IPS-NIHi11 (cell line): ENCODE measurements around the gene PRAMEF17.
"Not testable (repeated sequence)": the region's sequence is repeated elsewhere in the genome, so short reads cannot be mapped to it uniquely, and the experiment has no call there.

Experiments
- DNase-seq: peaks from one replicate; pipeline ENCODE4 v3.0.0; 2012; ENCODE audit warnings: mixed read lengths, low spot score

PRAMEF17 gene, protein sequence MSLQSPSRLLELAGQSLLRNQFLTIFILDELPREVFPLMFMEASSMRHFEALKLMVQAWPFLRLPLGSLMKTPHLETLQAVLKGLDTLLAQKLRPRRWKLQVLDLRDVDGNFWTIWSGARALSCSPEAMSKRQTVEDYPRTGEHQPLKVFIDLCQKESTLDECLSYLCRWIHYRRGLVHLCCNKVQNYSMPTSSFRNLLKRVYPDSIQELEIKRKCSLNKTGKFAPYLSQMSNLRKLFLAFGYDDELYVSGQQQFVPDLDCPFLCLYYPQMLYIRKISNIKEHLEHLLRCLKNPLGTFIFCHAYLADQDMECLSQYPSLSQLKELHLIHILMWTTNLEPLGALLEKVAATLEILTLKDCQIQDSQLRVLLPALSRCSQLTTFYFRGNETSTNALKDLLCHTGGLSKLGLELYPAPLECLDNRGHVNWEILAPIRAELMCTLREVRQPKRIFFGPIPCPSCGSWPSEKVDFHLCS

GRCh38 chr1:13389332-13389731 lies at the start of gene PRAMEF17:
PRAMEF17 (plus strand) TSS chr1:13389632; CDS start chr1:13389658, 26 bp downstream.
- not testable (repeated sequence) for DNase-seq

GRCh38 chr1:13342496-13342895 lies 46.9 kb upstream of the PRAMEF17 start:
- not testable (repeated sequence) for DNase-seq

DNA sequence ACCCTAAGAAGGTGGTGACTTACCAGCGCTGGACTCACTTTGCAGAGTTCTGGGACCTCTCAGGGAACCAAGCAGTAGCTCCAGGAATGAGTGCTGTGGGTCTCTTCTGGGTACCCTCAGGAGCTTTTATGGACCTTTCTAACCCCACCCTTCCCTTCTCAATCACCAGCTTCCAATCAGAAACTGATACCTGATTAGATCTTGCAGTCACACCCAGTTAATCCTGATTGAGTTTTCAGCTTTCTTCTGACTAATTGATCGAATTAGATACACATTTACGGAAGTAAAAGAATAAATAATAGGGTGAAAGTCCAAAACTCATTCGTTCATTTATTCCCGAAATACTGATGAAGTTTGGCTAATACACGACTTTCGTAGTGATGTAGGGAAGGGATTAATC lies 42.4 kb upstream of the PRAMEF17 start, which contains the start of gene PRAMEF14:
PRAMEF14 (minus strand) TSS at position 101 of the 400 bp plus-strand sequence. CDS start 1,820 bp downstream, outside the sequence.
- not testable (repeated sequence) for DNase-seq

DNA sequence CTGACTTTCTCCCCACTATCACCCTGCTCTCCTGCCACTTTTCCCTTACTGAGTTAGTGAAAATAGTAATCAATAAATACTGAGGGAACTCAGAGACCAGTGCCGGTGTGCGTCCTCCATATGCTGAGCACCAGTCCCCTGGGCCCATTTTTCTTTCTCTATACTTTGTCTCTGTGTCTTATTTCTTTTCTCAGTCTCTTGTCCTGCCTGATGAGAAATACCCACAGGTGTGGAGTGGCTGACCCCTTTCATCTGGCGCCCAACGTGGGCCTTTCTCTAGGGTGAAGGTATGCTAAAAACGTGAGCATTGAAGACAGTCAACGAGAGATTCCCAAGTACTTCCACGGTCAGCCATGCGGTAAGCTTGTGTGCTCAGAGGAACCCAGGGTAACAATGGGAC lies 36.0 kb upstream of the PRAMEF17 start:
- not testable (repeated sequence) for DNase-seq

- DNase-seq = not testable (repeated sequence)
These were observed 35.0 kb upstream of the PRAMEF17 start for GRCh38 chr1:13354475-13354874.

DNA sequence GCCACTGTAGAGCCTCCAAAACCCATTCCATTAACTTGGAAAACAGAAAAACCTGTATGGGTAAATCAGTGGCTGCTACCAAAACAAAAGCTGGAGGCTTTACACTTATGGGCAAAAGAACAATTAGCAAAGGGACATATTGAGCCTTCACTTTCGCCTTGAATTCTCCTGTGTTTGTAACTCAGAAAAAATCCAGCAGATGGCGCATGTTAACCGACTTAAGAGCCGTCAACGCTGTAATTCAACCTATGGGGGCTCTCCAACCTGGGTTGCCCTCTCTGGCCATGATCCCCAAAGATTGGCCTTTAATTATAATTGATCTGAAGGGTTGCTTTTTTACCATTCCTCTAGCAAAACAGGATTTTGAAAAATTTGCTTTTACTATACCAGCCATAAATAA lies 32.7 kb upstream of the PRAMEF17 start:
- DNase-seq = peak; percentile 26

- not testable (repeated sequence) for DNase-seq
These were observed 27.1 kb upstream of the PRAMEF17 start for GRCh38 chr1:13362364-13362763.

DNA sequence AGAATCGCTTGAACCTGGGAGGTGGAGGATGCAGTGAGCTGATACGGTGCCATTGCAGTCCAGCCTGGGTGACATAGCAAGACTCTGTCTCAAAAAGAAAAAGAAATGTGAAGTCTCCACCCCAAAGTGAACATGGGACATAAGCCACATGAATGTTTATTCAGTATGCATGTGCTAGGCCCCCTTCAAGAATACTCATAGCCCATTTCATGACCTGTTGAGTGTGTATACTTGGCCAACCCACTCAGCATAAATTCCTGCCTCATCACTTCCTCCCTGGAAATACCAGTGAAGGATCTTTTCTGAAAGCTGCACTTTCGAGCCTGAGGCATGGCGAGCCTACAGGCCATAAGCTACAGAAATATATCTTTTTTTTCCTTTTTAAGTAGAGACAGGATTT lies 24.5 kb upstream of the PRAMEF17 start:
- not testable (repeated sequence) for DNase-seq

DNA sequence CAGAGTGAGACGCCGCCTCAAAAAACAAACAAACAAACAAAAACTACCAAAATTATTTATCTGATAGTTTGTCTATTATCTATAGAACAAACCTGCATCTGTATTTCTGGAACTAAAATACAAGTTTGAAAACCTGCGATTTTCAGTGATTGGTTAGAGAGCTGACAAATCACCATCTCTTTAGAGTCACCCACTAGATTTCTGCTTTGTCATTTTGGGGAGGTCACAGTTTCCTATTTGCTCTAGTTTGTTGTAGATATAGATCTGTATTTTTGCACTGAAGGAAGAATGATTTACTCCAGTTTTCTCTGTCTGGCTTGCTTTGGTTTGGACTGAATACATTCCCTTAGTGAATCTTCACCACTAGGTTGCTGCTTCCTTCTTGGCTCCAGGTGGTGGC lies 22.9 kb upstream of the PRAMEF17 start:
- not testable (repeated sequence) for DNase-seq

DNA sequence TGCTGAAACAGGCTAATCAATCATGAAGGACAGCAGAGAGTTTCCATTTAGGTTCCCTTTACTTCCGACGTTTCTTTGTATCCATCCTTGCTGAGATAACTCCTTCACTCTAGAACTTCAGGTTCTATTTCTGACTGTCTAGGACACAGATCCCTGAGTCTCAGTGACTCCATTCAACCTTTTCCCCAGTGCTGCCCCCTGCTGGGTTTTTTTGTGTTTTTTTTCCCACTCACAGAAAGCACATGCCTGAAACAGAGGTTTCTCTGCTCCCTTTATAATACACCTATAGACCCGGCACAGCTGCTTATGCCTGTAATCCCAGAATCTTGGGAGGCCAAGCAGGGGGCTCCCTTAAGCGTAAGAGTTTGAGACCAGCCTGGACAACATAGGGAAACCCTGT lies 20.9 kb upstream of the PRAMEF17 start:
- not testable (repeated sequence) for DNase-seq

DNA sequence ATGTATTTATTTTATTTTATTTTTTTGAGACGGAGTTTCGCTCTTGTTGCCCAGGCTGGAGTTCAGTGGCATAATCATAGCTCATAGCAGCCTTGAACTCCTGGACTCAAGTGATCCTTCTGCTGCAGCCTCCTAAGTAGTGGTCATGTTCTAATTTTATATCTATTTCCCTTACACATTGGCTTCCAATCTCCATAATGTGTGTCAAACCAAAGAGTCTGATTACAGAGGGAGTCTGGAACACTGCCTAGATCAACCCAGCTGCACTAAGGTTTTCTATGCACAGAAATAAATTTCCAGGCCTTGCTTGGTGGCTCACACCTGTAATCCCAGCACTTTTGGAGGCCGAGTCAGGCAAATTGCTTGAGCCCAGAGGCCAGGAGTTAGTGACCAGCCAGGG lies 10.4 kb upstream of the PRAMEF17 start:
- not testable (repeated sequence) for DNase-seq

DNA sequence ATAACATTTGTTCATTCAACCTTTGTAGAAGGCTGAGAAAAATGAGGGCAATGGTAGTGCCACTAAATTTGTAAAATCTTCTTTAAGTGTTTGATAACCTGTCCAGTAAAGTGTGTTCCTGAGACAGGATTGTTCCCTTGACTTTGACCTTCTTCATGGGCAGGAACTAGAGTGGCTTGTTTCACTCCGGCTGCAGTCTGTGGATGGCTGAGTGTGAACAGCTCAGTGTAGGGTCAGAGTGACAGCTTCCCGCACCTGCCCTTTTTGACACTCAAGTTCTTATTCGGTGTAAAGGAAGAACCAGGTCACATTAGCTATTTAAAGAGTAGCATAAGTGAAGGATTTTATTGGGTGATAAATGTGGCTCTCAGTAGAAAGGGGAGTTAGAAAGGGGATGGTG lies 9.1 kb upstream of the PRAMEF17 start:
- DNase-seq = not testable (repeated sequence)

DNA sequence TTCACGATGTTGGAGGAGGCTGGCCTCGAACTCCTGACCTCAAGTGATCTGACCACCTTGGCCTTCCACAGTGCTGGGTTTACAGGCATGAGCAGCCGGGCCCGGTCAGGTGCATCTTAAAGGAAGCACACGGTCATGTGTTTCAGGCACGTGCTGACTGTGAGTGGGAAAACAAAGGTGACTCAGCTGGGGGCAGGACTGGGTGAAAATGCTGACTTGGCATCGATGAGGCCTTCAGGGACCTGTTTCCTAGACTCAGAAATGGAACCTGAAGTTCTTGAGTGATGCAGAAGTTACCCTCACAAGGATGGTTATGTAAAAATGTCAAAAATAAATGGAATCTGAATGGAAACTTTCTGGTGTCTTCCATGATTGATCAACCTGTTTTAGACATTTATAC lies 3.6 kb downstream of the PRAMEF17 start:
- not testable (repeated sequence) for DNase-seq

DNA sequence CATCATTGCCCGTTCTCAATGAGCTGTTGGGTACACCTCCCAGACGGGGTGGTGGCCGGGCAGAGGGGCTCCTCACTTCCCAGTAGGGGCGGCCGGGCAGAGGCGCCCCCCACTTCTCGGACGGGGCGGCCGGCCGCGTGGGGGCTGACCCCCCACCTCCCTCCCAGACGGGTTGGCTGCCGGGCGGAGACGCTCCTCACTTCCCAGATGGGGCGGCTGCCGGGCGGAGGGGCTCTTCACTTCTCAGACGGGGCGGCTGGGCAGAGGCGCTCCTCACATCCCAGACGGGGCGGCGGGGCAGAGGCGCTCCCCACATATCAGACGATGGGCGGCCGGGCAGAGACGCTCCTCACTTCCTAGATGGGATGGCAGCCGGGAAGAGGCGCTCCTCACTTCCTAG lies 5.3 kb downstream of the PRAMEF17 start:
- DNase-seq = not testable (repeated sequence)

- not testable (repeated sequence) for DNase-seq
These were observed 5.9 kb downstream of the PRAMEF17 start for GRCh38 chr1:13395311-13395710.

GRCh38 chr1:13407811-13408210 lies 18.4 kb downstream of the PRAMEF17 start:
- no peak for DNase-seq

- DNase-seq = not testable (repeated sequence)
These were observed 20.7 kb downstream of the PRAMEF17 start, which contains the start of gene PRAMEF20 for GRCh38 chr1:13410150-13410549. PRAMEF20 (plus strand) TSS chr1:13410450; CDS start chr1:13416355, 5,905 bp downstream.

GRCh38 chr1:13430495-13430894 lies 41.1 kb downstream of the PRAMEF17 start:
- DNase-seq = no peak

GRCh38 chr1:13432251-13432650 lies 42.8 kb downstream of the PRAMEF17 start:
- no peak for DNase-seq

DNA sequence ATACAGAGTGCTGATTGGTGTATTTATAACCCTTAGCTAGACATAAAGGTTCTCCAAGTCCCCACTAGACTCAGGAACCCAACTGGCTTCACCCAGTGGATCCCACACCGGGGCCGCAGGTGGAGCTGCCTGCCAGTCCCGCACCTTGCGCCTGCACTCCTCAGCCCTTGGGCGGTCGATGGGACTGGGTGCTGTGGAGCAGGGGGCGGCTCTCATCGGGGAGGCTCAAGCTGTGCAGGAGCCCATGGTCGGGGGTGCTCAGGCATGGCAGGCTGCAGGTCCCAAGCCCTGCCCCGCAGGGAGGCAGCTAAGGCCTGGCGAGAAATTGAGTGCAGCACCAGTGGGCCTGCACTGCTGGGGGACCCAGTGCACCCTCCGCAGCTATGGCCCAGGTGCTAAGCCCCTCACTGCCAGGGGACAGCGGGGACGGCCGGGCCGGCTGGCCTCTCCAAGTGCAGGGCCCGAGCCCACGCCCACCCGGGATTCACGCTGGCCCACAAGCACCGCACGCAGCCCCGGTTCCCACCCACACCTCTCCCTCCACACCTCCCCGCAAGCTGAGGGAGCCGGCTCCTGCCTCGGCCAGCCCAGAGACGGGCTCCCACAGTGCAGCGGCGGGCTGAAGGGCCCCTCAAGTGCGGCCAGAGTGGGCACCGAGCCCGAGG lies 44.4 kb downstream of the PRAMEF17 start:
- not testable (repeated sequence) for DNase-seq

DNA sequence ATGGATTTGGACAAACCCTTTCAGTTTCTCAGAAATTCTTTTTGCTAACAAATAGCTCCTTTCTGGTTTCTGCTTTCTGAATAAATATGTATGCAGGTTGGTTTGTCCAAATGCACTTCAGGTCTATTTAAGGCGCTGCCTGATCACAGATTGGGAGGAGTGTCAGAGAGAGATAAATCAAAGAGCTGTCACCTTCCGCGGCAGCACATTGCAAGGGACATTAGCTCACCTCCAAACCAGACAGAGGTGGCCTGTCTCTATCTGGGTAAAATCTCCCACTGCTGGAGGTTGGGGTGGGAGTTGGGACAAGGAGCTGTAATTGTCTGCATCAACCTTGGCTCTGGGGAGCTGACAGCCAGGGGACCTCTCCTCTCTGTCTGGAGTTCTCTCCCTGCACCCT lies 46.0 kb downstream of the PRAMEF17 start:
- no peak for DNase-seq

DNA sequence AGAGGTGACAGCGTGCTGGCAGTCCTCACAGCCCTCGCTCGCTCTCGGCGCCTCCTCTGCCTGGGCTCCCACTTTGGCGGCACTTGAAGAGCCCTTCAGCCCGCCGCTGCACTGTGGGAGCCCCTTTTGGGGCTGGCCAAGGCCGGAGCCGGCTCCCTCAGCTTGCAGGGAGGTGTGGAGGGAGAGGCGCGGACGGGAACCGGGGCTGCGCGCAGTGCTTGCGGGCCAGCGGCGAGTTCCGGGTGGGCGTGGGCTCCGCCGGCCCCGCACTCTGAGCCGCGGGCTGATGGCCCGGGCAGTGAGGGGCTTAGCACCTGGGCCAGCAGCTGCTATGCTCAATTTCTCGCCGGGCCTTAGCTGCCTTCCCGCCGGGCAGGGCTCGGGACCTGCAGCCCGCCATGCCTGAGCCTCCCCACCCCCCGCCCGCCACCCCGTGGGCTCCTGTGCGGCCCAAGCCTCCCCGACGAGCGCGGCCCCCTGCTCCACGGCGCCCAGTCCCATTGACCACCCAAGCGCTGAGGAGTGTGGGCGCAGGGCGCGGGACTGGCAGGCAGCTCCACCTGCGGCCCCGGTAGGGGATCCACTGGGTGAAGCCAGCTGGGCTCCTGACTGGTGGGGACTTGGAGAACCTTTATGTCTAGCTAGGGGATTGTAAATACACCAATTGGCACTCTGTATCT lies 49.8 kb downstream of the PRAMEF17 start:
- not testable (repeated sequence) for DNase-seq
